ENCODE data around the gene FHIT.

Gene FHIT

DNA sequence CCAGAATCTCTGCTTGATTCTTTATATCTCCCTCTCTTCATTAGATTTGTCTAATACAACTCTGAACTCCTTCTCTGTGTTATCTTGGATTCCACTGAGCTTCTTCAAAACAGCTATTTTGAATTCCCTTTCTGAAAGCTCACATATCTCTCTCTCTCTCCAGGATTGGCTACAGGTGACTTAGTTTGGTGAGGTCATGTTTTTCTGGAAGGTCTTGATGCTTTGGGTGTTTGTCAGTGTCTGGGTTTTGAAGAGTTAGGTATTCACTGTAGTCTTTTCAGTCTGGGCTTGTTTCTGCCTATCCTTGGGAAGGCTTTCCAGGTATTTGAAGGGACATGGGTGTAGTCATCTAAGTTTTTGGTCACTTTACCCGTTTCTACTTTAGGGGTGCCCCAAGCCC, 781.8 kb downstream of the FHIT start:
- DNase-seq (ENCODE audit: low spot score) = no peak

DNA sequence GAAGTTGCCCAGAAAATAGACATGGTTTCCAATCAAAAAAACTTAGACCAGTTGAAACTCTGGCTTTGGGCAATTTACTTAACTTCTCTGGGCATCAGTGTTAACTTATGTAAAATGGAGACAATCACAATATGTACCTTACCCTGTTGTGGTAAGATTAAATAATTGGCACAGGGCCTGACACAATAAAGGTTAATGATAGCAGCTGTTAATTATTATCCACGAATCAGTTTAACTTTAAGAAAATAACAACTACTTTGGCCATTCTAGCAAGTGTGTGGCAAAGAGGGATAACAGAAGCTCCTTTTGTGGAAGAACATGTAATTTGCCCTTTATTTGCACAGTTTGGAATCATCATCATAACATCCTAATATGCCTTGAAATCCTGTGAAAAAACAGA, 787.6 kb downstream of the FHIT start:
- no peak for DNase-seq (ENCODE audit: low spot score)

DNA sequence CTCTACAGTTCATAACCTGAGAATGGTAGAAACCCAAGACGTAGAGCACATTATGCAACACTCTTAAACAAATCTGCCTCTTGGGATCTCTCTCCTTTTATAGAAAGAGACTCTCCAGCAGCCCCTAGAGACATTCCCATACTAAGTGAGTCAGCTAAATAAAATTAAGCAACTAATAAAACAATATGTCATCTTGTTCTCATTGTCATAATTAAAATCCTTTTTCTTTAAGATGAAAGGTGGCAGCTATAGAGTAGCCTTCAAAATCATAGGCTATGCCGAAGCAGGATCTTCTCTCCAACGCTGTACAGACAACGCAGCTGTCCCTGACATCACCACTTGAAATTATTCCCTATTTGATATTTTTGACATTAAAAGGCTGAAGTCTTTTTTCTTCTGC, 790.0 kb downstream of the FHIT start:
- DNase-seq (ENCODE audit: low spot score) = no peak

DNA sequence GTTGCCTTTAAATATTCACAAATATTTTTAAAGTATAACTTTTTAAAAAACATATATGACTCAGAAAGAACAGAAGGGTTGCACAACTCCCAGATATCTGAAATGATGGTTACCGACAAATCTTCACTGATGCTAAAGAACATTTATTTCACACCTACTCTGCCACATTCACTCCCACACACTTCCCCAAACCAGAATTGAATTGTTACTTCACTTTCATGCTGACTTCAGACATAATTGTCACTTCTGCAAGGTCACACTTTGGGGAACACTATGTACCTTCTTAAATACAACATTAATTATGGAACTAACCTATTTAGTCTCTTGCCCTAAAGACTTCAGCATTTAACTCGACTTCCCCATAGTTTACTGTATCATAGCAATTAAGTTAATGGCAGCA, 795.1 kb downstream of the FHIT start:
- no peak for DNase-seq (ENCODE audit: low spot score)

DNA sequence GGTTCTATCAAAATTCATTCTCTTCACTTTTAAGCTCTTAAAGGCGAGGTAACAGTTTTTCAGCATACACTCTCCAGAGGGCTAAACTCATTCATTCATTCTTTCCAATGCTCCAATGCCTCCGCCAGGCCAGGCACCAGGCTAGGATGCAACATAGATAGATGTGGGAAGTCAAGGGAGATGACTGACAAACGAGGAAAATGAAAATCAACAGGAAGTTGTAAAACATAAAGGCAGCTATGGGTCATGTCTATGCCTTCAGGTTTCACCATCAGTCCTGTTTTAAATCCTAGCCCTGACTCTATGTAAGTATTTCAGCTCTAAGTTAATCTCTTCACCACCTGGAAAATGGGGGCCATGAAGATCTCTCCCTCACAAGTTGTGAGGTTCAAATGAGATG, 797.9 kb downstream of the FHIT start:
- DNase-seq (ENCODE audit: low spot score) = no peak

DNA sequence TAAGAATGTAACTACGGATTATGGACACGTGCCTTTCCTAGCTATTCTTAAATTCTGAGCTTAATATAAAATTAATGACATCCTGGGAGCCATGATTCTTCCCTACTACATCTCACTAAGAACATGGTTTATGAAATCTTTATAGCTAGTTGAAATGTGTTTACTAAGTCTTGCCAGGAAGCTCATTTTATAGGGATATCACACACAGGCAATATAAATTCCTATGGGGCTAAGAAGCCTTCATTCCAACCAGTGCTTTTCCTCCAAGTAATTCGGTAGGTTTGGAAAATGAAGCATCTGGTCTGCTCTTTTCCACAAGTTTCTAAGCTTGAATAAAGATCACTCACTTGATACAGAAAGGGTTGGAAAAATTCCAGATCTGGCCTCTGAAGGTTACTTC, 802.6 kb downstream of the FHIT start:
- no peak for DNase-seq (ENCODE audit: low spot score)

DNA sequence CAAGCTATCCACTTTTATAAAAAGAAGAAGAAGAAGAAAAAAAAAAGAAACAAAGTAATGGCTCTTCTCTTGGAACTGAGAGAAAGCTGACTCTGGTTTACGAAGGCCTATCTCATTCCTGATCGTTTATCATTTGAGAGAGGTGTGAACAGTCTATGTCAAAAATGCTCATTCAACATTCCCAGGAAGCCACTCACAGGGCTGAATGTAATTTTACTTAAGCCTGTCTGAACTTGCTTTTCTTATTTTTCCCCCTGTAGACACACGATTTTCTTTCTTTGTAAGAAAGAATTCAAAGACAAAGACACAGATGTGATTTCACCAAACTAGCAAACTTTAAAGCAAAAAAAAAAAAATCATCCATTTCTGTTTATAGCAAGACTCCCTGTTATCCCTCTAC, 805.8 kb downstream of the FHIT start:
- DNase-seq (ENCODE audit: low spot score) = no peak

DNA sequence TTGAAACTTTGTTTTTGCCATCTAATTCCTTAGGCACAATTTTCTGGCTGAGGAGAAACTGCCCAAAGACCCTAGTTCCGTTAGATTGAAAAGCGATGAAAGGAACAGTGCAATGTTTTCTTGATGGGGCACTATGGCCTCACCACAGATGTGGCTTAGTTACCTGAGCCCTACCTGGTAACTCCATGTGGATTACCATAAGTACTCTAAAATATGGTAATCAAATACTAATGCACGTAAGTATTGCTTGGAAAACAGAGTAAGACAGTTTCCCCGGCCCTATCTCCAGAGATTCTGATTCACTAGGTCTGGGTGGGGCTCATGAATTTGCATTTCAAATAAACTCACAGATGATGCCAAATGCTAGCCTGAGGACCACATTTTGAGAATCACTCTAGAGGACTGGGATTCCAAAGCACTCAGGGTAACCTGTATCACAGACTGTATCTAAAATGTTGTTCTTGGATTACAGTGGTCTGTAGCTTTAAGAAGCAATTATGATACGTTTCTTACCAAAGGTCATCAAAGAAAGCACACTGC, 806.3 kb downstream of the FHIT start:
- DNase-seq (ENCODE audit: low spot score) = no peak

DNA sequence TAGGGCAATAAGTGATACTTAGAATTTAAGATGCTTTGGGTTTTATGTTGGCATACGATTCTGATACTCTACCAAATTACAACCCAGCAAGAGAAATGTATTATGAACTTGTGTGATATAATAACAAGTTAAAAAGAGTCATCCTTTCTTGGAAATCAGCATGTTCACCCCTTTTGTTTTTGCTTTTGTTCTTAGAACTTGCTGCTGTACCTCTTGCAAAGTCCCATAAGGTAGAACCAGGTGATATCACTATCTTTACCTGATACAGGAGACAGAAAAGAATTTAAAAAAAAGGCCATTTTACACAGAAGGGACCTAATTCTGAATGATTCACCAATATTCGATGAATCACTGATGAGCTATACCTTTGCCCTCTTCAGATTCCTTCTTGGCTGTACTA, 810.4 kb downstream of the FHIT start:
- no peak for DNase-seq (ENCODE audit: low spot score)

DNA sequence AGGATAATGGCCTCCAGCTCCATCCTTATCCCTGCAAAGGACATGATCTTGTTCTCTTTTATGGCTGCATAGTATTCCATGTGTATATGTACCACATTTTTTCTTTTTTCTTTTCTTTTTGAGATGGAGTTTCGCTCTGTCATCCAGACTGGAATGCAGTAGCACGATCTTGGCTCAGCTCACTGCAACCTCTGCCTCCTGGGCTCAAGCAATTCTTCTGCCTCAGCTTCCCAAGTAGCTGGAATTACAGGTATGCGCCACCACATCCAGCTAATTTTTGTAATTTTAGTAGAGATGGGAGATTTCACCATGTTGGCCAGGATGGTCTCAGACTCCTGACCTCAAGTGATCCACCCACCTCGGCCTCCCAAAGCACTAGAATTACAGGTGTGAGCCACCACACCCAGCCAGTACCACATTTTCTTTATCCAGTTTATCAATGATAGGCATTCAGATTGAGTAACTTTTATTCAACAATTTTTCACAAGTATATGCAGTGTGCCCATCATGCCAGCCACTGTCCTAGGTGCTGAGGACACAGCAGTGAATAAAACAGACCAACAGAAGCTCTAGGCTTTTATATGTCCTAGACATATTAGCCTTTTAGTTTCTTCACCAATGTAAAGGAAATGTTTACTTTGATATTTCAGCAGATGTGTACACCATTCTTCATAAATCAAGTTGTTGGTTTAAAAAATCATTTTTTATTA, 815.2 kb downstream of the FHIT start:
- no peak for DNase-seq (ENCODE audit: low spot score)

DNA sequence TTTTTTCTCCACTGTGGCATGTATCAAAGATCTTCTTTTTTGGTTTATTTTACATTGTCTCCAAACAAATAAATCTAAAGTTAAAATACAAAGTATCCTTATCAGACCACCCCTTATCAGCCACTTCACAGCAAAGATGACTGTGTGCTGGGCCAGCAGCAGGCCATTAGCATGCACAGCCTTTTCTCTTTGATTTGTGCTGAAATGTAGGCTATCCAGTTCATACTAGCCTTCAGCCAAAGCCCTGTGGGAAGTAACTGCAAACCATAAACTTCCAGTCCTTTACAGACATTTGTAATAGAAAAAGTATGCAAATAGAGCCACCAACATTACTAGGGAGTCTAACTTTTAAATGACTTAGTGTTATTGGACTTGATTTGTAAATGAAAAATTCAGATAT, 816.3 kb downstream of the FHIT start:
- no peak for DNase-seq (ENCODE audit: low spot score)

DNA sequence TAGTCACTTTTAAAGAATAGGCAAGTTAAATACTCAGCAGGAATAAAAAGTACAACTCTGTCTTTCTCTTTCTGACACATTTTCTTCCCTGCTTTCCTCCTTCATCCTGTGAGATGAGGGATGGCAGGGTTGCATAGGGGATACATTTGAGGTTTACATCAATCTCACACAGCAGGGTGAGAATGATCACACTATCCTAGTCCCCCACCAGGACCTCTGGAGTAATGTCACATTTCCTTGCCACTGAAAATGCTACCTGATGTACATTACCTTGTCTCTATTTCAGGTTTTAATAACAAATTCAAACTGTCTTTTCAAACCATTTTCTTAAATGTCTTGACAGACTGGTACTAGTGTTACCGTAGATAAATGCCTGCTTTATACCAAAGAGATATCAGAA, 816.9 kb downstream of the FHIT start:
- no peak for DNase-seq (ENCODE audit: low spot score)

DNA sequence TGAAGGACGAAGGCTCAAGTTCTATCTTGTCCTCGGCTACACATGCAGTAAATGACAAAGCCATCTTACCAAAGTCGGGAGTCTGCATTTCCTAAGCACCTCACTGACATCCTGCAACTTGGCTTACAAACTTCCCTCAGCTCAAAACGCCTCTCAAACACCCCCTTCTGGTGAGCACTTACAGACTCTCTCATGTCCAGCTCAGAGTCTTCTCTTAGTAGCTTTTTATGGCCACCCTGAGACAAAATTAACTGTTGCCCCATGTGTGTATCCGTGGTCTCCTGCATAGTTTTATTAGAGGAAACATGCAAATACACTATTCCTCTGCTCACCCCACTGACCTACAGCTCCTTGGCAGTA, 819.7 kb downstream of the FHIT start:
- no peak for DNase-seq (ENCODE audit: low spot score)

DNA sequence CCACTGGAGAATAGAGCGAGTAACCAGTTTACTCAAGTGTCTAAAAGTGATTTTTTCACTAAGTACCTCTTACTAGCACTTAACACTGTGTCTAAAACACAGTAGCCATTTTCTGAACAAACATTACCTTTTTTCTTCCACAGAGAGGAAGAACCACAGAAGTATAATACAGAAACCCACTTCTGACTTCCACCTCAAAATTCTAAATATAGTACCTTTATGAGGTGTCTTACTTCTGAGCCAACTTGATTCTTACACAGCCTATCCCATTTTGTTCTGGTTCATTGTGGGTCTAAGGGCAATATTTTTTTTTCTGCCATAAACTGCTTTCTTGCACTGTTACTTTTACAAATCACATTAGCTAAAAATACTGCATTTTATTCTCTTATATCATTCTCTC, 821.0 kb downstream of the FHIT start:
- no peak for DNase-seq (ENCODE audit: low spot score)

DNA sequence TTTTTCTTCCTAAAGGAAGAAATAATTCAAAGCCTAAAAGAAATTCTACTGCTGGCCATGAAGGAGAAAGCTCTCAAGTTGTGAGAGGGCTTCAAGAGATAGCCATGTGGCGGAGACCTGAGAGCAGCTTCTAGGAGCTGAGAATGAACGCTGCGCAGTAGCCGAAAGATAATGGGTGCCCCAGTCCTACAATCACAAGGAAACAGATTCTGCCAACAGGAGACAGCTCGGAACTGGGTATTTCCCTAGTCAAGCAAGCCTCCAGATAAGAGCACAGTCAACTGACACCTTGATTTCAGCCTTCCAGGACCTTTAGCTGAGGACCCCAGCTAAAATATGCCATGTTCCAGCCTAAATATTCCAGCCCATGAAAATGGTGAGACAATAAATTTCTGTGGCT, 824.1 kb downstream of the FHIT start:
- no peak for DNase-seq (ENCODE audit: low spot score)

DNA sequence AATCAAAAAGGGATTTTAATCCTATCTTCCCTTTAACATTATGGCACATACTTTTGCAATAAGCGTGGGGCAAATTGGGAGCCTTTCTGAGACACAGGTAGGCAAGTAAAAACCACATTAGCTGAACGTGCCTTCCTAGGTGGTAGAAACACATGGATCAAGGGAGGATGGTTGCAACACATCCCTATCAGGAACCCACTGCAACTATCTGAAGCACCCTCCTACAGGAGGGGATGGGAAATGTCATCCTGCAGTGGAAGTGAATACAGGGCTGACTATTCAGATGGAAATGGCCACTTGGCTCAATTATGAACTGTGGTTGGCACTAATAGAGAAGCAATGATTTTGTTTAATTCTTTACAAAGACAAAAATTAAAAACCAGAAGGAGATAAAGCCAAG, 826.3 kb downstream of the FHIT start:
- DNase-seq (ENCODE audit: low spot score) = no peak

DNA sequence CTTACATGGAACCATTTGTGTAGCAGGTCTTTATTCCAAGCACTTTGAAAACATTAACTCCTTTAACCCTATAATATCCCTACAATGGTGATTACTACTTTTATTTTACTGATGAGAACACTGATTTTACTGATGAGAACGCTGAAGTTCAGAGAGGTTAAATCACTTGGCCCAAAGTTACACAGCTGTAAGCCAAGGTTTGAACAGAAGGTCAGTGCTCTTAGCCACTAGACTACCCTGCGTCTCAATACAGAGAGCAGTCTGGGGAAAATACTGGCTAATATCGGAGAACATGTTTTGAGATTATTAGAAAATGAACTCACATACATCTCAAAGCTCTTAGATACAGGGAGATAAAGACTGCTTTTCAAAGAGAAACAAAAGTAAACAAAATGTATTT, 827.2 kb downstream of the FHIT start:
- no peak for DNase-seq (ENCODE audit: low spot score)

DNA sequence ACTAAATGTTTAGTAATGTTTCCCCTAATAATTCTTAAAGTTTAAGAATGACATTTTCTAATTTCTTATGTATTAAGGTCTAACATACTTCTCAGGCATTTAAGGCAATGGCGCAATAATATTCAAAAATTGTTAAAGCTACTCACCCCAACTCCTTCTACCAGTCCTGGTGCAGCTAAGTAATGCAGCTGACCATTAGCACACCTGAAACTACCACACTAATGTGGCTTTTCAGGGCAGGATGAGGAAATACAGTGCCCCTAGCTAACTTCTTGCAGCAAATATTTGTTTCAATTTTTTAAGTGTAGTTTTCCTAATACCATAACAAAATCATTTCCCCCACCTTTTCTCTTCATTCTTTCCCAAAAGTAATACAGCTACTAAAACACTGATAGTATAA, 827.7 kb downstream of the FHIT start:
- DNase-seq (ENCODE audit: low spot score) = no peak

DNA sequence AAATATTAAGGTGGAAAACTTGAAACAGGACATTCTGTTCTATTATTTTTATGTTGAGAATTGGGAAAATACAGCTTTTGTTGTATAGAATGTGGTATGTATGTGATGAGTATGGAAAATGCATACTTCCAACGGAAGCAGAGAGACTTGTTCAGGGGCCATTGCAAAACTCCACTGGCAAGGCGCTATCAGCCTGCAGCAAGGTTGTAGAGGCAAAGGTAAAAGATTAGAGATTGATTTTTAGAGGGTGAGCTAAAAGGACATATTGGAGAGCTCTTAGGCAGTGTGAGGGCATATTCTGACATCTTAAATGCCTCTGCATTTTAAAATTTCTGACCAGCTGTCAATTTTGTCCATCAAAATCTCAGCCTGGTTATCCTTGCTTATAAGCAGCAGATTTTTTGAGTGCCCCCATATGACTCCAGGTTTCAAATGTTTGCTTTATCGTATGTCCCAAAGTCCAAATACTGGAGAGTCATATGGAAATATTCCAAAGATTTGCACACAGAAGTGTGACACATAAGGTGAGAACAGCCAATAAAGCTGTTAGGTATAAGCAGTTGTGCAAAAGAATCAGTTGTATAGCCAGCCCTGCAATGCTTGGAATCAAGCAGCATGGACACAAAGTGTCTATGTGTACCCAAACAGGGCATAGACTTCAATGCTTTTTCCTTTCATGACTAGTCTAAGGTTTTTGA, 829.4 kb downstream of the FHIT start:
- no peak for DNase-seq (ENCODE audit: low spot score)

DNA sequence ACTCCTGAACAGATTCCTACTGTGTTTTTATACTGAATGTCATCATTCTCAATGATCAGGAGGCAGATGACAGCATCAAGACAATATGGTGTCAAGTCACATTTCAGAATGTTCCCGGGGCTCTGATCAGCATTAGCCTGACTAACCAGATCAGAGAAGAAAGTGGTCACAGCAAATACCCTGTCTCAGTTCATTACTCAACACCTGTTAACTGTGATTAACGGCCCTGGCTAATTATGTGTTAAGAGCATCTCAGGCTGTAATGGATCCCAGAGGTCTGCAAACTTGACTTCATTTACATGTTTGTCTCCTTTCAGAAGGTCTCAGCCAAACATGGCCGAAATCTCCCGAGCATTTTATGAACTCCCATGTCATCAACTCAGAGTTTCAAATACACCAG, 833.7 kb downstream of the FHIT start:
- DNase-seq (ENCODE audit: low spot score) = no peak

DNA sequence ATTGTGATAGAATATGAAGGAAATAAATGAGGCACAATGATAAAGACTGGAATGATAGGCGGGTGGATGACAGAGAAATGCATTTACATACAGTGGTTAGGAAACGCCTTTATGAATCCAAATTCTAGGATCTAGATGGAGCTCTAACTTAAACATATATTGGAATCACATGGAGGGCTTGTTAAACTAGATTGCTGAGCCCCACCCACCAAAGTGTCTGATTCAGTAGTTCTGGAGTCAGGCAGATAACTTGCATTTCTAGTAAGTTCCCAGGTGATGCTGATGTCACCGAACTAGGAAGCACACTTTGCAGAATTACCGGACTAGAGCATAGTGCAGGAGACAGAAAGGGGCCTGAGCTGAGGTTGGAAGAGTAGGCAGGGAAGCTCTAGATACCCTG, 837.2 kb downstream of the FHIT start:
- no peak for DNase-seq (ENCODE audit: low spot score)

DNA sequence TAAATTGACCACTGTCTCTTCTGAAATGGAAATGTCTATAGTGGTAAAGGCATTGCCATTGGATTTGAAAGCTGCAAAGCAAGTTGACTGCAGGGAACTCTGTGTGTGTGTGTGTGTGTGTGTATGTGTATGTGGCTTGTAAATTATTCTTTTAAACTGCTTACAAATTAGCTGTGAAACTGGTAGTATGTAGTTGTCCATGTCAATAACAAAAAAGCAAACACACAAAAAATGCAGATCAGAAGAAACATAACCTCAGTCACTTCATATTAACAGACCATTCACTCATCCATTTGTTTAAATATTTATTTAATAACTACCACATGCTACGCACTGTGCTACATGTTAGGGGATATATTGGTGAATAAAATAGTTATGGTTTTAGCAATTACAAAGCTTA, 837.7 kb downstream of the FHIT start:
- no peak for DNase-seq (ENCODE audit: low spot score)

DNA sequence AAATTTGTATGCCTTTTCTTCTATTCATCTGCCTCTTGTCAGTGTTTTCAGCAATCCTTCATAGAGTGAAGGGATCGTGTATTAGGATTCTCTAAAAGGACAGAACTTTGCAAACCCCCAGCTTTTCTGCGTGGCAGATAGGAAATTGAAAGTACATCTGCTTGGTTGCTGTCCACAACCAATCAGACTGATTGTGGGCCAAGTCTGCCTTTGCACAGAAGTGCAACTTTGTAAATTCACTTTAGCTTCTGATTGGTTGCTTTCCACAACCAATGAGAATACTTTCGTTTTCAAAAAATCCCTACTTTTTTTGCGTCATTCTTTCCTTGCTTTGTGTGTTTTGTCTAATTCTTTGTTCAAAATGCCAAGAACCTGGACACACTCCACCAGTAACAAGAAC, 847.4 kb downstream of the FHIT start:
- DNase-seq (ENCODE audit: low spot score) = no peak

DNA sequence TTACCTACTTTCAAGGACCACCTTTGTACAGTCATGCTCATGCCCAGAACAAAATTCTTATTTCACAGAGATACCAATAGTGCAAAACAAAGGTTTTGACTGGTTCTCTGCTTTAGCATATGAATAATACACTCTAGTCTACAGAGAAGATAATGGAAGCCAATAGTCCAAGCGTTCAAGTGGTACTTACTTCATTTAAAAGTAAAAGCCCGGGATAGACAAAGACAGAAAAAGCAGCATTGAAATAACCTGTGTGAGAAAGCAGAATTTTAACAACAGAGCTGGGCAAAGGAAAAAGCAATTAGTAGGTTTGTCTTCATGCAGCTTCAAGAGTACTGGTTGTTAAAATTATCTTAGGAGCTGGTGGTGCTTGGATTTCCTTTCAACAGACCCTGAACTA, 848.3 kb downstream of the FHIT start:
- no peak for DNase-seq (ENCODE audit: low spot score)

Data from germinal center (tissue), 1 donor.